ENCODE measurements around the gene GCA.
A peak's percentile ranks its signal among the peaks of the same experiment; 100 is the strongest.

Gene GCA
- 27.9 to 66.7 (median 46.2) reads per million in 17 experiments for total RNA-seq

GRCh38 chr2:162343824-162344616 is at the start of gene GCA:
GCA (plus strand) TSS chr2:162344132; CDS start chr2:162344249, 117 bp downstream.
- peak; percentile 95 to 98 (median 98) for DNase-seq

DNA sequence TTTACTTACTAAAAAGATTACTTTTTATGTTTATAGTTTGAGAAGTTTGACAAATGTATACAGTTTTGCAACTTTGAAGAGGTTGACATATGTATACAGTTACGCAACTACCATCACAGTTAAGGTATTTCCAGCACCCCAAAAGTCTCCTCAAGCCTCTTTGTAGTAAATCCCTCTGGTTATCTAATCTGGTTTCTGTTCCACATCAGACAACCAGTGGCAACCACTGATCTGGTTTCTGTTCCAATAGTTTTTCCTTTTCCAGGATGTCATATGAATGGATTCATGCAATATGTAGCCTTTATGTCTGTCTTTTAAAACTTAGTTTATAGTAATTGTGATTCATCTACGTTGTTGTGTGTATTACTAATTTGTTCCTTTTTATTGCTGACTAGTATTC is 48.9 kb upstream of the GCA start:
- no peak for DNase-seq

DNA sequence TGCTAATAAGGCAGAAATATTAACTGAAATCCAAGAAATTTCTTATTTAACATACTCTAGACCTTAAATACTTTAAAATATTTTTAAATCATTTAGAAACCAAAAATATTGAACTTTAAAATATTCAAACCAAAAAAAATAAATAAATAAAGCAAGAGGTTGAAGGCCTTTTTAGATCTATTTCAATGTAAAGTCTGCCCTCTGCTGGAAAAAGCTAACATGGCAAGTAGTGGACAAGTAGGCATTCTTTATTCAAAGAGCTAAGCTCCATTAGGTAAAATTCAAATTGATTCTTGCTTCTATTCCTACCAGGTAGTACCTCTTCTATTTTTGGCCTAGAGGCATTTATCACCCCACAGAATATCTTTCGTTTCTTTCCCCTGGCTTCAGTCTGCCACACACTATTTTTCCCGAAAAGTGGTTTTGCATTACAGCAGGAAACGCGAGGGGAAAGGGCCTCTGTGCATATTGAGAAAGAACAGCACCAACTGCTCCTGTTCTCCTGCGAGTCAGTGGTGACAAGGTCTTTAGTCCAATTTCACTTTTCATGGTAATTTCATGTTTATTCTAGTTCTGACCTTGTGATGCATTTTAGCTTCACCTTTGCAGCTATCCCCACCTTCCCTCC is 45.9 kb upstream of the GCA start:
- DNase-seq: peak; percentile 84 to 92 (median 88)

DNA sequence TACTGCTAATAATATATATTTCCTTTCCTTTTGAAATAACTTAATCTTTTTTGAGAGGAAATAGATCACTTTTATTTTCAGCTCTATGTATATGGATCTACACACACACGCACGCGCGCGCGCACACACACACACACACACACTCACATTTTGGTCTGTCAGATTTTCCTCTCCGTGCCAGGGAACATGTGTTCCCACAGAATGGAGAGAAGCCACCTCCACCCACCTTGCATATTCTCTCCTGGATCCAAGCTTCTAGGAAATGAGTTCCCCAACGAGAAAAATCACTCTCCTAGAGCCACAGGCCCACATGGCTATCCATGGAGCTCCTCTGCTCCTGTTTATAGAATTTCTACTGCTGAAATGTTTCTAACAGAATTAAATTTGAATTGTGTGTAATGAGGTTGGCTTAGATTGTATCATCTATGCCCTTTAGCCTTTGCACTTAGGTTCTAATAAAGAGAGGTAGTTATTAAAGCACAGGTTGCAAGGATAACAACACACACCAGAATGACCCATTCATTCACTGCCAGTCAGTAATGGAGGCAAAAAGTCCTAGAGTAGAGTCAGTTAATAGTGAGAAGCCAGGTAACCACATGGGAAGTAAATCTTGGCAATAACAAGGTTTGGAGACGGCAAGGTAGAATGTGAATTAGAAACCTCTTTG is 45.1 kb upstream of the GCA start:
- DNase-seq: no peak

DNA sequence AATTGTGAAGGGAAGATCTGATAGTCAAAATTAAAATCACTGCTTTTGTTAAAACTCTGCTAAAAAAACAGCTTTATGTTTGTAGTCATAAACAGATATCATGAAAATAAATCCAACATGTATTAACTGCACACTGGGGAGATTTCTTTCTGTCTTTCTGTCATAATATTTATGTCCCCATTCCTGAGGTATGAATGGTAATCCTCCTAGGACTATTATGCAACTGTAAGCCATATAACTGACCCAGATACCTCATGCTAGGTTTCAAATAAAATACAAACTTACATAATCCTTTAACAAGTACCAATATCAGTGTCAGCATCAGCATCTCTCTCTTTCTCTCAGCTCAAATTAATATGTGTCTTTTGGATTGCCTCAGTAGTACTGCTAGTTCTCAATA is 43.7 kb upstream of the GCA start:
- no peak for DNase-seq

DNA sequence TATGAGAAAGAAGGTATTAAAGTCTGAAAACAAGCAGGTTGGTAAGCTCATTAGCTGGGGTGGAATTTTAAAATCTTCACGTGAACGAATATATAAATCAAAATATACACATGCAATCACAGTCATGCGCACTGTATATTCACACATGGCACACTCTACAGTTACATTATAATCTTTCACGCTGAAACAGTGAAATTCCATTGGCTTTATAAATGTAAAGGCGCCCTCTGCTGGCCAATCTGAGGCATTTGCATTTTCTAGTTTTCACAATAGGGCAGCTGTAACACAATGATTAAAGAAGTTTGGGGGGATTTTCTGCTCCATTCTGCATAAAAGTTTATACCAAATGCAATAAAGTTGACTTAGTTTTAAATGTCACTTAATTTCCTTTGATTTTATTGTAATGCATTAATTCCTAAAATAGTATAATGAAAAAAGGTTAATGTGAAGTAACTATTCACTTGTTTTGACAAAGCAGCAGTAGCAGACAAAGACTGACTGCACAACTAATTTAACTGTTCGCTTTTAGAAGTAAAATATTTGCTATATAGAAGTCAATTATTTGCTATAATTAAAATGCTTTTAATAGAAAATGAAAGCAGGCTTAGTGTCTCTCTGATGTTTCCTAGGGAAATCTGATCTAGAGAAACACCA is 42.7 kb upstream of the GCA start:
- DNase-seq: peak; percentile 66 to 84 (median 75)

DNA sequence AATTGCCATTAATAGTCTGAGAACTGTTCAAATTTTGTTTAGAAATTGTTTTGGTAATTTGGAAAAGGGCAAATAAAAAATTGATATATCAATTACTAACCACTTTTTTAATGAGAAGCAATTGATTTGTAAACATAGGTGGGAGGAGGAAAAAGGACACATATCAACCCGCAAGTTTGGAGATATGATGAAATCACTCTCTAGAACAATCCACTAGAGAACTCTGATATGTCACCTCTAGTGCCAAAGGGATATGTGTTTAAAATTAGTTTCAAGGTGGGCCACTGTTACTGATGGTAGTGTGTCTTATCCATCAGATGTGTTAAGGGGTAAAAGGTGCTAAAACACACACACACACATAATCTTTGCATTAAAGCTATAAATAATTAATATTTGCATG is 42.1 kb upstream of the GCA start:
- no peak for DNase-seq

DNA sequence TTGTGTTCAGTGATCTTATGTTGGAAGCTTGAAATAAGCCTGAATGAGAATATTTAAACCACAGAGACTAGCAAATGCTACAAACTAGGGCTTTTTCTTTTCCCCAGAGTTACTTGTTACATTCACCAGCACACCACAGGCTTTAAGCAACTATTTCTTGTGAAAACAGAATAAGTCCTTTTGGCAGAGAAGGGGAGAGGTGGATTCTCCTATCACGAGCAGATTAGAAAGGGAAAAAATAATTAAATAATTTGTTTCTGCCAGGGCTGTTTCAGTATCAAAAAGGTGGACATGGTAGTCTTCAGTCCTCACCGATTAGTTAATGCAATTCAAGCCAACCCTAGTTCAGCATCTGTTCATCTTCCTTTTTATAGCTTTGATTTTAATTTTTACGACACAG is 38.0 kb upstream of the GCA start:
- no peak for DNase-seq

GRCh38 chr2:162308747-162309503 is 35.0 kb upstream of the GCA start:
- no peak for DNase-seq

DNA sequence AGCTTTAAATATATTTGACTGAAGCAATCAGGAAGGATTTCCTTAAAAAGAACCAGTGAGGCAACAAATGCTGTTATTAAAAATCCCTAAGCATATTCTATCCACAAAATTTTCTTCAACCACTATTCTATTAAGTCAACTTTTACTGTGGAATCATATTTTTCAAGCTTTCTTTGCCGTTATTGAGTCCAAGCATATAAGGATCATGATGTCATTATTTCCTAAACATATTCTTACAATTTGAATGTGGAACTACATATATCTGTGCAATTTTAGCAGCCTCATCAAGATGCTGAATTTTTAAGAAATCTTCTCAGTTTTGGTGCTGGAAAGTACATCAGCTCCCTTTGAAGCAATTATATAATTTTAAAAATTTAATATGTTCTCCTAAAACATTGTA is 31.1 kb upstream of the GCA start:
- no peak for DNase-seq

DNA sequence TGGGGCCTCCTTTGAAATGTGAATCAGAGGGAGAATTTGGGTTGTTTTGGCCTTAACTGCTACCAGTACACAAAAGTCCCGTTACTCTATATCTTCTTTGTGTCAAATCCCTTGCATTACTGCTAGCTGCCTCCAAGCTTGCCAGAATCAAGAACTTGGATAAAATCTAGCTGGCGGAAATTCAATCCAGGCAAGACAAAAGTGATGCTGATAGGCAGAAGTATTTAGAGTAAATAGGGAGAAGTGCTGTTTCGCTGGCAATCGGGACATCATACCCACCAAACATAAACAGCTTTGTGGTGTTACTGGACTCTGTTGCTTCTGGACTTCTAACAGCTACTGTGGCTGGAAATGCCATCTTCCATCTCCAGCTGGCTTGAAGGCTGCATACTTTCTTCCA is 28.0 kb upstream of the GCA start:
- DNase-seq: no peak

DNA sequence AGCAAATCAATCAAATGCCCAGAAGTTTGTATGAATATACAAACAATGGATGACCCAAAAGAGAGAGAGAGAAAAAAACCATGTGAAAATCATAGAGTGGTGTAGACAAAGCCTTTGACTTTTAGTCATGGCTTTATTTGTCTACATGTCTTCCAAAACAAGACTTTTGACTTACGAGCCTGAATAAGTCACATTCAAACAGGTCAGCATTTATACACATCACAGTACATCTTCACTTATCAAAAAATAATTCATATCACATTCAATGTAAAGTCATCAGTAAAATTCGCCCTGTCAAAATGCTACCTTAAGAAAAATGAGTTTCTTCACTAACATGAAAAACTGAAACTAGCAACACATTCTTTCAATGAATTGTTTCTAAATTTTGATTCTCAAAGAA is 27.3 kb upstream of the GCA start:
- no peak for DNase-seq

DNA sequence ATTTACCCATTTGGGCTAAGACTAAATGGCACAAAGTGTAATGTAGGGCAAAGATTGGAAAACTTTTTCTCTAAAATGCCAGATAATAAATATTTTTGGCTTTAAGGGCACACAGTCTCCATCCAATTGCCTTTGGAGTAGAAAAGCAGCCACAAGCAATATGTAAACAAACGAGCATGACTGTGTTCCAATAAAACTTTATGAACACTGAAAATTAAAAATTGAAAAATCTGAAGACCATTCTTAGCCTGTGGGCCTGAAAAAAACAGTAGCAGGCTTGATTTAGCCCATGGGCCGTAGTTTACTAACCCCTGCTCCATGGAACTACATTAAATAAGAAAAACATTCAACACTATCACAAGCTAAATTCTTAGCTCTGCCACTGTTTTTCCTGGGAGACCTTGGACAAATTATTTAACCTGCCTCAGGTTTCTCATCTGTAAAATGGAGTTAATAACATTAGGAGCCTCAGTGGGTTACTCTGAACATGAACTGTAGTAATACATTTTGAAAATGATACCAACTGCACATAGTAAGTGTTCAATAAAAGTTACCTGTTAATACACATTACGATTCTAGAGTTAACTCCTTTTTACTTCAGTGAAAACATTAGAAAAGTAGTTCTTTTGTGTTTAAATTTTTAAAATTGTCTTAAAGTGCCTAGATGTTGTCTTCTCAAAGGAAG is 26.7 kb upstream of the GCA start:
- DNase-seq: peak in 1 of 4 experiments; percentile 18

DNA sequence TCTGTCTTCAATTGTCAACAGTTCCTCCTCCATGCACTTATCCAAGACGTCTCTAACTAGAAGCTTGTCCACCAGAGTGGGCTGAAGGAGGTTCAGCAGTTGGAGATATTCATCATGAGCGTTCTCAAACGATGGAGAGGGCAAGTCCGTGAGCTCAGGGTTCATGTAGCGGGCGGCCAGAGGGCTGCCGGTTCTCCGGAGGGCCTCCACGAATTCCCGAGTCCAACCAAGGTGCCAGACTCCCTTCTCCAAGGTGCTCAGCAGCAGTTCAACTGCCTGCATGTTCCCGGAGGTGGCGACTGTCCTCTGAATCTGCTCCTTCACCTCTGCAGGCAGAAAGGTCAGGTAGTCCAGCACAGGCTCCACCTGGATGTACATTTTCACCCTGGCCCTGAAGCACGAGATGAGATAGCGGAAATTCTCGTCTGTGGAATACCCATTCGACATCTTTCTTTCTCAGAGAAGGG is 26.0 kb upstream of the GCA start:
- DNase-seq: peak; percentile 8 to 52 (median 46)

DNA sequence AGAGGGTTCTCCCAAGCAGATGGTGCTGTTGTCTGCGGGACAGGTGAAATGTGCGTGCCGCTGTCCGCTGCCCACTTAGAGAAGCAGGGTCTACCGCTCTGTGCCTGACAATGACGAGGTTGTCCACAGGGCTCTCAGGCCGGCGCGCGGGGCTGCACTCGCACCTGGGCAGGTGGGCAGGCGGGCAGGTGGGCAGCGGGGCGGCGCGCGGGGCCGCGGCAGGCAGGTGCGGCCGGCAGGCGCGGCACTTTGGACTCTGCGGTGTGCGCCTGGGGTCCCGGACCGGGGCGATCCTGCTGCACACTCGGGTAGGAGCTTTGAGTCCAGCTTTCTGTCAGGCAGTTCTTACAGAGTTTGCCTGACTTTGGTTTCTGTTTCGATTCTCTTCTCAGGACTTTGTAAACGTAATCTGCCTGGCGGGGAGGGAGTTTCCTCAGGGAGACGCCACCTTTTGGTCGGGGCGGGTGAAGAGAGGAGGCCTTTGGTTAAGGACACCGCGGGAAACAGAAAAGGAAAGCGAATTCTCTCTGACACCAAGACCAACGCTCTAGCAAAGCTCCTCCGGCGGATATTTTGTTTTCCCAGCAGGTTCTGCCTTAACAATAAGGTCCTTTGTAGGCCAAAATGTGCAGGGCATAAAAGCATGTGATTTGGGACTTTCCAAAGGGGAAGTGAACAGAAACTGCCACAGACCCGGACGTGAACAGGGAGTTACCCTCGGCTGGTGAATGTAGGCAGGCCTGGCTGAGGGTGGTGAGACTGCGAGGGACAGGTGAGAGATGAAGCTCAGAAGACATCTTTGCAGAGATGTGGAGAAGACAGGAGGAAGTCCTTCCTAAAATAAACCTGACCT is 25.4 kb upstream of the GCA start, which contains the start of gene IFIH1:
TSS of gene IFIH1 (minus strand) at position 357 of the 853 bp plus-strand sequence. CDS start 377 bp downstream, outside the sequence.
- peak; percentile 86 to 94 (median 92) for DNase-seq

- DNase-seq: peak in 1 of 4 experiments; percentile 35
These were observed 22.9 kb upstream of the GCA start for GRCh38 chr2:162320864-162321517.

DNA sequence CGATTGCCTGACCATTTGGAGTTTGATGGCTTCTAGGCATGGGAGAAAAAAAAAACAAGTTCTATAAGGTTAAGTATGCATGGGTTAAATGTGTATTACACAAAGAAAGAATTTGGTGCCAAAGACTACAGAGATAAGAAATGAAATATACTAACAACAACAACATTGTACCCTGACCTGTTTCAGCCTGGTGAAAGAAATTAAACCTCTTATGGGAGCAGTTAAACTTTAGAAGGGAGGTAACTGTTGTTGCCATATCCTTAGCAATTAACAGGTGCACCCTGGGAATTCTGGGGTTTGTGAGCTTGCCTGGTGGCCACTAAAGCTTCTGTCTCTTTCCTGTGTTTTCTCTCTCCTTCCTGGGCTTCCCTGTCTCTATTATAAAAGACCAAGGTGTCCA is 19.0 kb upstream of the GCA start:
- DNase-seq: no peak

DNA sequence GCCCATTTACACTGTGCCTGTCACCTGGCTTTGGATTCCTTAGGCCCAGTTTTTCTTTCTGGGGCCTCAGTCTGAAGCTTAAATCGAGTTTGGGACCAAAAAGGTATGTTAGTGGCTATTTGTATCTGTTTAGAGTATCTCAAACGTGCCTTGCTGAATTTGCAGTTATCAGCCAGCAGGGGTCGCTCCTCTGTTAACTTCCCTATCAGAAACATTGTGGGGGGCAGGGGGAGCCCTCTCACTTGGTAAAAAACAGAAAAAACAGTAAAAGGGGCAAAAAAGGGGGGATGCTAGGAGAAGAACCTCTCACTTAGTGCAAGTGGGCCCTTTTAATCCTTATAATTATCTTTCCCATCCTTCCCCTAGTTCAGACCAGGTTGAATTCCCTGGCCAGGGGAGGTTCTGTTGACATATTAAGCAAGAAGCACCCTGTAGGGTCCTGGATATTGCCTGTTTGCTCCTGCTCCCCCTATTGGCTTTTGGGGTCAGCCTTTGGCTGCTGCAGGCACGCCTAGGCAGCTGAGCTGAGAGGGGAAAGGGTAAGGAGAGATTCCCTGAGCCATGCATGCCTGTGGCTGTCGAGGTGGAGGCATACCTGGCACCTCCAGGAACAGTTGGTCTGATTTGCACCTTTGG is 16.7 kb upstream of the GCA start:
- peak; percentile 35 to 59 (median 38) for DNase-seq

GRCh38 chr2:162327806-162328205 is 16.1 kb upstream of the GCA start:
- DNase-seq: no peak

All from suppressor macrophage (primary cell).